Middle frontal gyrus (tissue), 1 donor: ENCODE data around the gene OR10A2.
"Not testable (repeated sequence)": the region's sequence is repeated elsewhere in the genome, so short reads cannot be mapped to it uniquely, and the experiment has no call there.

Experiments
- DNase-seq: peaks from one replicate; pipeline ENCODE4 v3.0.0-alpha.2; 2015; ENCODE audit warnings: low spot score; ENCODE audit errors: extremely low spot score

OR10A2 gene

GRCh38 chr11:6862961-6863360 lies at the start of gene OR10A2:
TSS of gene OR10A2 (plus strand) at chr11:6863057. CDS start at chr11:6869755, 6,698 bp downstream.
- no peak for DNase-seq

GRCh38 chr11:6813656-6814055 lies 49.2 kb upstream of the OR10A2 start:
- no peak for DNase-seq

- DNase-seq = no peak
Observed at GRCh38 chr11:6817694-6818093, 45.2 kb upstream of the OR10A2 start.

- DNase-seq = no peak
Observed at GRCh38 chr11:6818967-6819366, 43.9 kb upstream of the OR10A2 start.

DNA sequence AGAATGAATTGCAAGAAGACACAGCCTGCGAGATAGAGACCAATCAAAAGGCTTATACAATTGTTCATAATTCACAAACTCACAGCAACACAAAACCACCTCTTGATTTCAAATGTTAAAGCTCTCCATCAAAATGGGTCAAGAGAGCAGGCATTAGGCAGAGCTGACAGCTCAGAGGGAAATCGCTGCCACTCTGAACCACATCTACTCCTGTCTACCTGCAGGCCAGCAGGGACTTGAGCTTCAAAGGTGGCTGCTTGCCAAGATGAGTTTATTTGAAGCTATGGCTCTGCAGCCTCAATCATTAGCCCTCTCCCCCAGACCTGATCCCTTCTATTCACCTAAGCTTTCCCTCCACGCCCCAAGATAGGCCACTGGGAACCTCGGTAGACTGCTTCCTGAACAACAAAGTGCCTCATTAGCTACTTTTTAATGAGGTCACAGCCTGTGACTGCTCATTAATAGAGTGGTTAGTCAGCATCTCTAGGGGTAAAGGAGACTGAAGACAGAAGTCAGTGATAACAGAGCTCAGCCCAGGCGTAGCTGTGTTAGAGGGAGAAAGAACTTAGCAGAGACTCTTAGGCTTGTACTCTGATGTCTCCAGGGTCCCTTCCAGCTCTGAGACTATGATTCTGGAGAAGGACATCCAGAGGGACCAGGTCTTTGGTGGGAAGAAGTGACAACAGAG lies 38.6 kb upstream of the OR10A2 start:
- DNase-seq = no peak

GRCh38 chr11:6825231-6825744 lies 37.6 kb upstream of the OR10A2 start:
- no peak for DNase-seq

DNA sequence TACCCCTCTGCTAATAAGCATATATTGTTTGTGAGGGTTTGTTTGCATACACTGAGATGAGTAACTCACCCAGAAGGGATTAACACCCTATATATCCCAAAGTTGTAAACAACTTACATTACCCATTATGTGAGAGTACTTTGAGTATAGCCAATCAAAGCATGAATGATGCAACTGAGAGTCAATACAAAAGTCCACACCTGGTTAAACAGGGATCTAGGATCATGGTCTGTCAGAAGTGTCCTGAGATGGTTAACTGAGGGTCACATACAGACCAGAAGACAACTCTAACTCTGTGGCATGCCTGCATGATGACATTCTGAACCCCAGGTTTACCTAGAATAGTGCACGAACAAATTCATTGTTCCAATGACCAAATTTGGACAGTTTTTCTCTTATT lies 34.8 kb upstream of the OR10A2 start:
- no peak for DNase-seq

DNA sequence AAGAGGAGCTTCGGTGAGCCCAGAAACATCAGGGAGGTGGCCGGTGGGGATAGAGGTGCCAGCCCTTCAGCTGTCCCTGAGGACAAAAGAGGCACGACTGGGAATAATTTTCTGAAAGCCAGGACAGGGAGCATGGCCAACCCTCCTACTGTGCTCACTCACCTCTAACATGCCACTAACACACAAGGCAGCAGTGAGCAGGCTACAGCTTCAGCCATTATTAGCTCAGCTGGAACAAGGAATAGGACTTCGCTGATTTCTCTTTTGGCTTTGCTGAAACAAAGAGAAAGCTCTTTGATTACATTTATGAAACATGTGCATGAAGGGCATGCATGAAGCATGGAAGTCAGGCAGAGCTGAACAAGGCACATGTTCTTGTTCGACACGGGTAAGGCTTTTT lies 29.5 kb upstream of the OR10A2 start:
- no peak for DNase-seq

DNA sequence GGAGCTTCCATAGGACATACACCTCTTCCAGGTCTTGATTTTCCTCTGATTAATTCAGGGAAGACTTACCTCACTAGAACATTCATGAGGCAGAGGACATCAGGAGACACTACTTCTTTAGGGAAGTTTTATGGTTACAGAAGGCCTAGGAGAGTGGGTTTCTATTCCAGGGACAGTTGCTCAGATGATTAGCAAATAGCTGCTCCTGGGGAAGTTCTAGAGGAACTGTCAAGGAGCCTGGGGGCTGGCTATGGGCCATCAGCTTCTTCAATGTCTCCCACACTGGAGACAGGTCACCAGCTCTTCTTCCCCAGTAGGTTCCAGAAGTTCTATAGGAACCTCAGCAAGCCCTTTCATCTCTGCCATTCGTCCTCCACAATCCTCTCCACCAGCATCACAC lies 28.8 kb upstream of the OR10A2 start:
- DNase-seq = no peak

DNA sequence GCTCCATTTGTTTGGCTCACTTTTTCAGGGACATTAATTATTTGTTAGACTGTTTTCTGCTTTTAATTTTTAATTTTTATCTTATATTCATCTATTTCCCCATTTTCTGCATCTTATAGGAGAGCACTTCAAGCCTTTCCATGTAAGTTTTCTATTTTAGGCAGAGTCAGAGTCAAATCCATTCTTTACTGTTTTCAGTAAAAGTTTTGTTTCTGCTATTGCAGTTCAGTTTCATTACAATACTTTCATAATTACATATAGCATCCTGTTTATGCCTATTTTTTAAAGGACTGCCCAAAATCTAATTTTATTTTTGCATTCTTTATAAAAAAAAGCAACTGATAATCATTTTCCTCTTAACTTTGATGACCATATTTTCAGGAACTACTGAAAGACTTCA lies 21.2 kb upstream of the OR10A2 start:
- DNase-seq = no peak

DNA sequence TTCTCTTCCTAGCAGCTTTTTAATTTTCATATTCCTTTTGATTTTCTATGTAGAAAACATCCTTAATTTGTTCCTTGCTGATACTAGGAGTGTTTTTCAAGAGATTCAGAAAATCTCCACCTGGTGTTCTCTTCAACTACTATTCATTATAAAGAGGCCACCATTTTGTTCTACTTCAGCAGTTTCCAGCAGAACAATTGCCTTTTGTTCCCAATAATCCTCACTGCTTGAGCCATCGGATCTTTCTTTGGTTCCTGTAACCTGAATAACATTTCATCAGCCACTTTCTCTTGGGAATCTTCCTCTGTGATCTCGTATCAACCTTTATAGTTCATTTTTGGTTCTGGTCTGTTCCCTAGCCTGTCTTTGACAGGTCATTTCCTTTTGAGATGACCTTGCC lies 19.2 kb upstream of the OR10A2 start:
- DNase-seq = no peak

DNA sequence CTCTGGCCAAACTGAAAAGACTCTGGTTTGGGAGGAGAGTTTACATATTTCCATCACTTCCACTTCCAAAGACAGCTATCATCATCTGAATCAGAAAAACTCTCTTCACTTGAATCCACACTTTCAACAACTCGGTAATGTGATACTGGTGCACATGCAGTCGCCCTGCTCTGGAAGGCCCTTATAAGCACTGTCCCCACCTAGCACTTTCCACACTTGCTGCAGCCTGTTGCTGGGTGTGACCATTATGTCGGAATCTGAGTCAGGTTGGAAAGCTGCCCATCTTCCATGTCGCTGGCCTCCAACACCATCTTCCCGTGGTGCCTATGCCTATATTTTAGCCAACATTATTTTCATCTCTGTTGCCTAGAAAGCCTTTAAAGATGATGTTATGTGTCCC lies 18.5 kb upstream of the OR10A2 start:
- DNase-seq = no peak

GRCh38 chr11:6845383-6845782 lies 17.5 kb upstream of the OR10A2 start, which contains the start of gene OR10A5:
TSS of gene OR10A5 (plus strand) at chr11:6845683. CDS start at chr11:6845683, 0 bp downstream.
- DNase-seq = no peak

GRCh38 chr11:6850526-6850925 lies 12.3 kb upstream of the OR10A2 start:
- no peak for DNase-seq

GRCh38 chr11:6854801-6855200 lies 8.1 kb upstream of the OR10A2 start:
- DNase-seq = not testable (repeated sequence)

DNA sequence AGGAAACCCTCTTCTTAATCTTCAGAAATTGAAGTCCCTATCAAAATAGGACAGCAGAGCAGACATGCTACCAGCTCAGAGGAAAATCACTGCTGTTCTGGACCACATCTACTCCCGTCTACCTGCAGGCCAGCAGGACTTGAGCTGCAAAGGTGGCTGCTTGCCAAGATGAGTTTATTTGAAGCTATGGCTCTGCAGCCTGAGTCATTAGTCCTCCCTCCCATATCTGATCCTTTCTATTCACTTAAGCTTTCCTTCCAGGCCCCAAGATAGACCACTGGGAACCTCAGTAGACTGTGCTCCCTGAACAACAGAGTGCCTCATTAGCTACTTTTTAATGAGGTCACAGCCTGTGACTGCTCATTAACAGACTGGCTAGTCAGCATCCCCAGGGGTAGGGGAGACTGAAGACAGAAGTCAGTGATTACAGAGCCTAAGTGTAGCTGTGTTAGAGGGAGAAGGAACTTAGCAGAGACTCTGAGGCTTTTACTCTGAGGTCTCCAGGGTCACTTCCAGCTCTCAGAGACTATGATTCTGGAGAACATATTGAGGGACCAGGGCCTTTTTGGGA lies 6.8 kb upstream of the OR10A2 start:
- DNase-seq = no peak

DNA sequence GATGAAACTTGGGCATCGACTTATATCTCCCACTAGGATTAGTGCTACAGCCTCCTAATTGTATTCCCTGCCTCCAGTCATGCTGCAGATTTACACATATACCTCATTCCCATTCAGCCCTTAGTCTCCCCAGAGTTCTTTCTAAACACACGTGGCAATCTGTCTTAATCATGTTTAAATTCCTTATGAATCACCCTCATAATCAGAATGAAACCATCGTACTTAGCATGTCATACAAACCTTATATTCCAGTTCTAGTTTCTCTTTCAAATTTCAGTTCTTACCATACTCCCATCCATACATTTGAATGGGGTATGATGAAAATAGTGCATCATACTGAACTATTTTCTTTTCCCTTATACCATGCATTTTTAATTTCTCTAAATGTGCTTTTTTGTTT lies 6.0 kb upstream of the OR10A2 start:
- DNase-seq = no peak

- no peak for DNase-seq
Observed at GRCh38 chr11:6864438-6864837, 1.6 kb downstream of the OR10A2 start.

DNA sequence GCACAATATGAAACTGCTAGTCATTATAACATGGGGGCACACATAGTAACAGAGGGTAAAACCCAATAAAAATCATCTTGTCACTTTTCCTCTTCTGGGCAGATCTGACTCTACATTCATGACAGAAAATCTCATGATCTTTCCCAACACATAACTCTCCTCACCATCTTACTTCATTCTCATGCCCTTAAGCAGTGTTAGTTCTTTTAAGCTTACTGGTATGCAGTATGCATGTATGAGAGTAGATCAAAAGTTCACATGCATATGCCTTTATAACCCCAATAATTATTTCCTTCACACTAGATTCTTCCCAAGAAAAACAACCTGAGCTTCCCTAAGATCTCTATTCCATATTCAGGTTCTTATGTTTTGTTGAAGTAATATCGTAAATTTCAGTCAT lies 8.4 kb downstream of the OR10A2 start:
- no peak for DNase-seq

- DNase-seq = no peak
Observed at GRCh38 chr11:6875761-6876160, 12.9 kb downstream of the OR10A2 start.

GRCh38 chr11:6876325-6876724 lies 13.5 kb downstream of the OR10A2 start, which contains the start of gene OR10A4:
TSS of gene OR10A4 (plus strand) at chr11:6876625. CDS start at chr11:6876648, 23 bp downstream.
- no peak for DNase-seq

GRCh38 chr11:6876914-6877313 lies 14.1 kb downstream of the OR10A2 start:
- DNase-seq = no peak

DNA sequence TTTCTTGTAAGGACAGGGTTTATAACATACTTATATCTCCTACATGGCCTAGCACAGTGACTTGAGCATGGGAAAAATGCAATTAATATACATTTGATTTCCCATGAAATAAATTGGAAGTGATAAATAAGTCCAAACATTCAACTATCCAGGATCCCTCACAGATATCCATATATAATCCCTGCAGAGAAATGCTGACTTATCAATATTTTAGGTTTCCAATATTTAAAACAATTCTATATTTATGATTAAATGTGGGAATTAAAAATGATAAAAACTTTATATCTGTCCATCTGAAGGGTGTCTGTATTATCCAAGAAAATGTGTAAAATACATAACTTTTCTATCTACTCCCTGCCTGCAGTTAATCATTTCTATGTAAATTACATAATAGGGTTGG lies 19.9 kb downstream of the OR10A2 start:
- DNase-seq = no peak
